Tibial nerve (tissue), 4 donors: ENCODE data around the gene PIP4K2C. TPM values are rescaled to one million over a fixed set of nuclear protein-coding genes. Genes with fewer than 3 reads are reported as not detected.

Experiments
- DNase-seq, 2 donors: peaks; one replicate each; pipeline ENCODE4 v3.0.0-alpha.2; 2019; ENCODE audit warnings: low spot score in 2 of 2
- H3K27ac ChIP-seq, 4 donors: fragments of 200-600 bp; sonication (generic) in 3 of 4; one replicate each; pipeline ENCODE4 v1.5.1; 2017 to 2019; ENCODE audit warnings: mild to moderate bottlenecking in 1 of 4
- H3K27me3 ChIP-seq, 2 donors: fragments of 200-600 bp; sonication (generic) in 1 of 2; one replicate each; pipeline versions ENCODE4 v1.5.1 to v1.6.0; 2017 to 2019
- H3K36me3 ChIP-seq, 3 donors: fragments of 200-600 bp; sonication (generic); one replicate each; pipeline ENCODE4 v1.5.1; 2018 to 2019
- H3K4me1 ChIP-seq, 4 donors: fragments of 200-600 bp; sonication (generic) in 3 of 4; one replicate each; pipeline ENCODE4 v1.5.1; 2017 to 2019
- H3K4me3 ChIP-seq, 4 donors: fragments of 200-600 bp; sonication (generic) in 3 of 4; one replicate each; pipeline ENCODE4 v1.5.1; 2017 to 2019; ENCODE audit warnings: mild to moderate bottlenecking in 1 of 4, moderate library complexity in 1 of 4
- H3K9me3 ChIP-seq, 4 donors: fragments of 200-600 bp; sonication (generic) in 3 of 4; one replicate each; pipeline ENCODE4 v1.5.1; 2017 to 2019
- EP300 ChIP-seq, 2 donors: sonication (generic); formaldehyde crosslinking; IDR thresholded peaks; one replicate each; pipeline ENCODE4 v1.6.1; 2017; ENCODE audit warnings: antibody characterized with exemption in 2 of 2, mild to moderate bottlenecking in 1 of 2
- POLR2A ChIP-seq, 2 donors: fragments of 450-650 bp; IDR thresholded peaks; one replicate each; pipeline ENCODE4 v1.6.1; 2017; ENCODE audit warnings: antibody characterized with exemption in 2 of 2, mild to moderate bottlenecking in 2 of 2, moderate library complexity in 2 of 2
- WGBS, 2 donors: methylation state at CpG; one replicate each; pipeline ENCODE4 v1.1.5; 2018; 5-methylcytosine and 5-hydroxymethylcytosine counted together
- total RNA-seq, 4 donors: library from RNA; depleted of rRNA; stranded (reverse); fragments of >200 nt; gene quantifications; one replicate each; pipeline ENCODE4 v1.1.0, GENCODE V29; 2016
- TF ChIP-seq, protein P1 (sequence below), 5 experiments: fragments of 200-600 bp in 3 of 5; fragments of 450-650 bp in 2 of 5; sonication (generic) in 3 of 5; IDR thresholded peaks; one replicate each; pipeline ENCODE4 v1.5.1; 2016 to 2019; ENCODE audit warnings: antibody characterized with exemption in 5 of 5, mild to moderate bottlenecking in 3 of 5, moderate library complexity in 2 of 5

The PIP4K2C gene
- total RNA-seq: 10 to 100 TPM; 29.5 to 67.7 (median 35.9) TPM

DNA sequence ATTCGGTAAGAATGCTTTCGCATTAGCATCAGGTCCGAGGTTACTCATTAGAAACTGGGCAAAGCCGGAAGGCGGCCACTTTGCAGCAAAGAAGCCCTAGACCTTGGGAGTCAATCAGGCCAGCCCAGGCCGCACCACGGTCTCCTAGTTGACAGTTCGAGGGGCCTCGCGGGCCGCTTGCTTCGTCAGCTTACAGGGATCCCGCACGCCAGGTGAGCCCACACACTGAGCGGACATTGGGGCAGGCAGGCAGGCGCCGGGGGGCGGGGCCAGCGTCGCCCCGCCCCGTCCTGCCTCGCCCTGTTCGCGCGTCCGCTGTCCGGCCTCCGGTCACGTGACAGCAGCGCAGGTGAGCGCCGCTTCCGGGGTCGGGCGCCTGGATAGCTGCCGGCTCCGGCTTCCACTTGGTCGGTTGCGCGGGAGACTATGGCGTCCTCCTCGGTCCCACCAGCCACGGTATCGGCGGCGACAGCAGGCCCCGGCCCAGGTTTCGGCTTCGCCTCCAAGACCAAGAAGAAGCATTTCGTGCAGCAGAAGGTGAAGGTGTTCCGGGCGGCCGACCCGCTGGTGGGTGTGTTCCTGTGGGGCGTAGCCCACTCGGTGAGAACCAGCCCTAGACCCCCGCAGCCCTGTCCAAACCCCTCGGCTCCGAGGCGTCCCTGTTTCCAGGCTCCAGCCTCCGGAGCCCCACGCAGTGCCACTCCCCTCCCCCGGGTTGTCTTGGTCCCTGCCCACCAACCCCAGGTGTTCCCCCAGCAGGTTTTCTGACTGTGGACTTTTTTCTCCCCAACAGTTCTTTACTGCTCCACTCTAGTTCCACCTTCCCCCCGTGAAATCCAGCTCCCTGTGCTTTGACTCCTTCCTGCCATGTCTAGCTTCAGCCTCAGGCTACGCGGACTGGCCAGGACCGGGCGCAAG, at the start of gene PIP4K2C:
TSS of gene PIP4K2C (plus strand) at position 329 of the 918 bp plus-strand sequence. CDS start at position 427, 98 bp downstream.
- TF ChIP-seq, protein P1, sequence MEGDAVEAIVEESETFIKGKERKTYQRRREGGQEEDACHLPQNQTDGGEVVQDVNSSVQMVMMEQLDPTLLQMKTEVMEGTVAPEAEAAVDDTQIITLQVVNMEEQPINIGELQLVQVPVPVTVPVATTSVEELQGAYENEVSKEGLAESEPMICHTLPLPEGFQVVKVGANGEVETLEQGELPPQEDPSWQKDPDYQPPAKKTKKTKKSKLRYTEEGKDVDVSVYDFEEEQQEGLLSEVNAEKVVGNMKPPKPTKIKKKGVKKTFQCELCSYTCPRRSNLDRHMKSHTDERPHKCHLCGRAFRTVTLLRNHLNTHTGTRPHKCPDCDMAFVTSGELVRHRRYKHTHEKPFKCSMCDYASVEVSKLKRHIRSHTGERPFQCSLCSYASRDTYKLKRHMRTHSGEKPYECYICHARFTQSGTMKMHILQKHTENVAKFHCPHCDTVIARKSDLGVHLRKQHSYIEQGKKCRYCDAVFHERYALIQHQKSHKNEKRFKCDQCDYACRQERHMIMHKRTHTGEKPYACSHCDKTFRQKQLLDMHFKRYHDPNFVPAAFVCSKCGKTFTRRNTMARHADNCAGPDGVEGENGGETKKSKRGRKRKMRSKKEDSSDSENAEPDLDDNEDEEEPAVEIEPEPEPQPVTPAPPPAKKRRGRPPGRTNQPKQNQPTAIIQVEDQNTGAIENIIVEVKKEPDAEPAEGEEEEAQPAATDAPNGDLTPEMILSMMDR (IDR thresholded peaks at IDR 0.05): no peak
- TF ChIP-seq POLR2A (IDR thresholded peaks at IDR 0.05) (peak in 1 of 2 donors; percentile 50), EP300 (IDR thresholded peaks at IDR 0.05) (peak; percentile 9 to 63)
- H3K36me3 ChIP-seq: peaks cover 0 to 21% (median 0%) of the 10 kb centered on the region in 3 donors
- 3% methylated on average over 31 to 32 of the region's 69 CpGs for WGBS, 2 donors
- H3K9me3 ChIP-seq: no peaks in the 10 kb centered on the region
- peak within 1 kb of the TSS; percentile 70 to 91 (median 82) for H3K4me3 ChIP-seq
- H3K4me1 ChIP-seq: peaks cover 0 to 25% (median 9%) of the 10 kb centered on the region in 4 donors
- H3K27me3 ChIP-seq: no peaks in the 10 kb centered on the region
- H3K27ac ChIP-seq: peak within 1 kb of the TSS; percentile 55 to 90 (median 86)
- DNase-seq: peak; percentile 65

DNA sequence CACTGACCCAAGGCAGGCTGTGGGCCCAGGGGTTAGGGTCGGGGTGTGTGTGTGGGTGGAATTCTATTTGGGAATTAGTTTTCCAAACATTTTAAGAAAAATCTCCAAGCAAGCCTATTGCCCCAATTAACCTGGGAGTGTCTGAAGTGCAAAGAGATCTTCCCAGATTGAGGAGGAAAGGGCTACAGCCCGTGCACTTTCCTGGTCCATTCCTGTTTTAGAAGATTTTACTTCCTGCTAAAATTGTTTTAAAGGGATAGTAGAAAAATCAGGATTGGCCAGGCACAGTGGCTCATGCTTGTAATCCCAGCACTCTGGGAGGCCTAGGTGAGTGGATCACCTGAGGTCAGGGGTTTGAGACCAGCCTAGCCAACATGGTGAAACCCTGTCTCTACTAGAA, 49.3 kb upstream of the PIP4K2C start:
- 37 to 48% methylated on average over 2 of the region's 2 CpGs for WGBS, 2 donors
- DNase-seq: no peak
- Histone ChIP-seq H3K9me3 (no peaks in the 10 kb centered on the region), H3K4me3 (no peak overlapping the region), H3K4me1 (peaks cover 3 to 35% (median 16%) of the 10 kb centered on the region in 4 donors), H3K27ac (no peak overlapping the region), H3K27me3 (no peaks in the 10 kb centered on the region), H3K36me3 (peaks cover 0 to 67% (median 0%) of the 10 kb centered on the region in 3 donors)
- TF ChIP-seq, protein P1 (IDR thresholded peaks at IDR 0.05): no peak
- TF ChIP-seq EP300 (IDR thresholded peaks at IDR 0.05): no peak
- no peak for TF ChIP-seq POLR2A (IDR thresholded peaks at IDR 0.05)

DNA sequence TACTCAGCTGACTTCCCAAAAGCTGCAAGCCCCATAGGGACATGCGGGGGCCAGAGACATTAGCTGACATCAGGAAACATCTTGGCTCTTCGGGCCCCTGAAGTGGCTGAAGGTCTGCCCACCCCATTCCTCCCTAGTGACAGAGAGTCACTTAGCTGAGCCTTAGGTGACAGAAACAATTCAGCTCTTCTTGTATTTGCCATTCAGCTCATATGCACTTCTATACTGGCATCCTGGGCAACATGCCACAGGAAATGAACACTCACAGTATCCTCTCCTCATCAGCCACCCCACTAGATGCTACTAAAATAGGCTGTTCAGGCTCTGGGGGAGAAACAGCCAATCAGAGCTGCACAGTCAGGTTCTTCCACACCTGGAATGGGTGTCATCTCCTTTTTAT, 47.4 kb upstream of the PIP4K2C start:
- Histone ChIP-seq H3K27ac (no peak overlapping the region), H3K36me3 (peaks cover 0 to 51% (median 0%) of the 10 kb centered on the region in 3 donors), H3K9me3 (no peaks in the 10 kb centered on the region), H3K4me1 (peaks cover 3 to 42% (median 16%) of the 10 kb centered on the region in 4 donors), H3K27me3 (peaks cover 0 to 3% of the 10 kb centered on the region in 2 donors), H3K4me3 (no peak overlapping the region)
- TF ChIP-seq EP300 (IDR thresholded peaks at IDR 0.05): no peak
- TF ChIP-seq, protein P1 (IDR thresholded peaks at IDR 0.05): no peak
- TF ChIP-seq POLR2A (IDR thresholded peaks at IDR 0.05): no peak
- WGBS, 2 donors: 77 to 80% methylated on average over 2 of the region's 2 CpGs
- DNase-seq: no peak

DNA sequence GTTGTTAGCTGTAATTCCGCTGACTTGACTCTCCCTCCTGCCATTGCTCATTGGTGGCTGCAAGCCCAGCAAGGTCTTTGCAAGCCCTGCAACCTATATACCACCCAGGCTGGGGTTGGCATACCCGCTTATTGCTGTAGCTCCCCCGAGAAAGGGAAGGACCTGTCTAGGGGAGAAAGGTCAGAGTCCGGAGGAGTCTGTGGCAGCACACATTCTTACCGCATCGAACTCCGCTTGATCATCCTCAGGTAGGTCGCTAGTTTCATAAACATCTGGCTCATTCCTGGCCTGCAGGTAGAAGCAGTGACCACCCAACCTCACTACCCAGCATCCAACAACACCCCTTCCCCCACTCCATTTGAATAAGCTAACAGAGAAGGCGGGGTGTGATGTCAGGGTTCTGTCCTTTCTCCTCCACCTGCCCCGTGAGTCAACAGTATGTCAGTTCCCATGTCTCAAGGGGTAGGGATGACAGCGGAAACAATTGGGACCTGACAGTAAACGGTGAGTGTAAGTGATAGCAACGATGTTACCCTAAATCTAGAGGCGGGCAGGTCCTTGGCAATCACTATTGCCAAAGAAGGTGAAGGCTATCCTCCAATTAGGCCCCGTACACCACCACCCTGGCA, 45.1 kb upstream of the PIP4K2C start:
- Histone ChIP-seq H3K27ac (peak overlapping the region; percentile 89 to 95 (median 92)), H3K27me3 (peaks cover 2 to 27% of the 10 kb centered on the region in 2 donors), H3K4me1 (peaks cover 3 to 54% (median 23%) of the 10 kb centered on the region in 4 donors), H3K36me3 (peaks cover 0 to 27% (median 0%) of the 10 kb centered on the region in 3 donors), H3K9me3 (no peaks in the 10 kb centered on the region), H3K4me3 (peak overlapping the region; percentile 83 to 99 (median 92))
- no peak for DNase-seq
- WGBS, 2 donors: 59 to 65% methylated on average over 15 of the region's 15 CpGs
- TF ChIP-seq POLR2A (IDR thresholded peaks at IDR 0.05) (no peak), EP300 (IDR thresholded peaks at IDR 0.05) (no peak)
- TF ChIP-seq, protein P1 (IDR thresholded peaks at IDR 0.05): no peak
